Peyer's patch (tissue), 4 donors: ENCODE measurements around the gene CLEC3A.

ENCODE experiments used
- POLR2A ChIP-seq, 2 donors: fragments of 450-650 bp; IDR thresholded peaks; one replicate each; pipeline ENCODE4 v1.5.1; 2017; ENCODE audit warnings: antibody characterized with exemption in 2 of 2, mild to moderate bottlenecking in 2 of 2, moderate library complexity in 2 of 2
- TF ChIP-seq, protein P1 (sequence below), 6 experiments: fragments of 450-650 bp in 4 of 6; fragments of 200-600 bp in 2 of 6; sonication (generic) in 1 of 6; IDR thresholded peaks; one replicate each; pipeline ENCODE4 v1.5.1; 2017 to 2019; ENCODE audit warnings: antibody characterized with exemption in 6 of 6, mild to moderate bottlenecking in 3 of 6, moderate library complexity in 1 of 6

DNA sequence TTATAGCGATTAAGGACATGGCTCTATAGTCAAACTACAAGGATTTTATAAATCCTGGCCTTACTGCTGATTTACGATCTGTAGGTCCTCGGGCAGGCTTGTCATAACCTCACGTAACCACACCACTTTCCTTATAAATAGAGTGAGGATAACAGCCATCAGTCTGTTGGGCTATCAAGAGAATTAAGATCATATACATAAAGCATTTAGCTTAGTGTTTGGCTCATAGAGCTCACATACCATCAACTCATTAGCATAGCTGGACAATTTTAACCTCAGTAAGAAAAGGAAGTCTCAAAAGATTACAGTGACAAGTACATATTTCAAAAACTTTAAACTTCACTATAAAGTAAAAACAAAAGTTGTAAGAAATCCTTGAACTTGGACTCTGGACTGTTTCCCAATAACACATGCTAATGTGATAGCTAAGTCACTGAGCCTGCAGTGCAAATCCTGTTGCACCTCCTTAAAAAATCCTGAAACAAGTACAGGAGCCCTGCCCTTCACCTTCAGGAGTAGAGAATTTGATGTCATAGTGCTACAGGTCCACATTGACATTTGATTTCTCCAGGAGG is 20.8 kb upstream of the CLEC3A start:
- TF ChIP-seq, protein P1, sequence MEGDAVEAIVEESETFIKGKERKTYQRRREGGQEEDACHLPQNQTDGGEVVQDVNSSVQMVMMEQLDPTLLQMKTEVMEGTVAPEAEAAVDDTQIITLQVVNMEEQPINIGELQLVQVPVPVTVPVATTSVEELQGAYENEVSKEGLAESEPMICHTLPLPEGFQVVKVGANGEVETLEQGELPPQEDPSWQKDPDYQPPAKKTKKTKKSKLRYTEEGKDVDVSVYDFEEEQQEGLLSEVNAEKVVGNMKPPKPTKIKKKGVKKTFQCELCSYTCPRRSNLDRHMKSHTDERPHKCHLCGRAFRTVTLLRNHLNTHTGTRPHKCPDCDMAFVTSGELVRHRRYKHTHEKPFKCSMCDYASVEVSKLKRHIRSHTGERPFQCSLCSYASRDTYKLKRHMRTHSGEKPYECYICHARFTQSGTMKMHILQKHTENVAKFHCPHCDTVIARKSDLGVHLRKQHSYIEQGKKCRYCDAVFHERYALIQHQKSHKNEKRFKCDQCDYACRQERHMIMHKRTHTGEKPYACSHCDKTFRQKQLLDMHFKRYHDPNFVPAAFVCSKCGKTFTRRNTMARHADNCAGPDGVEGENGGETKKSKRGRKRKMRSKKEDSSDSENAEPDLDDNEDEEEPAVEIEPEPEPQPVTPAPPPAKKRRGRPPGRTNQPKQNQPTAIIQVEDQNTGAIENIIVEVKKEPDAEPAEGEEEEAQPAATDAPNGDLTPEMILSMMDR (IDR thresholded peaks at IDR 0.05): no peak
- no peak for TF ChIP-seq POLR2A (IDR thresholded peaks at IDR 0.05)
